GM12892 (cell line): Measurements from ENCODE around the gene MYO1A.
"Not testable (repeated sequence)": the region's sequence is repeated elsewhere in the genome, so short reads cannot be mapped to it uniquely, and the experiment has no call there.

Experiments used
- POLR2A ChIP-seq: IDR thresholded peaks from 2 replicates; pipeline ENCODE4 v1.6.1; 2011; ENCODE audit warnings: low read depth, low read length, control low read depth
- POLR2AphosphoS5 ChIP-seq: IDR thresholded peaks from 2 replicates; pipeline ENCODE4 v1.6.1; 2011; ENCODE audit warnings: low read depth, low read length, control low read depth
- TAF1 ChIP-seq: IDR thresholded peaks from 2 replicates; pipeline ENCODE4 v1.6.1; 2011; ENCODE audit warnings: low read depth, mild to moderate bottlenecking, control low read depth, low read length, borderline replicate concordance

- TF ChIP-seq POLR2A, POLR2AphosphoS5, TAF1: not testable (repeated sequence)
Observed at GRCh38 chr12:57053901-57054300, 4.0 kb upstream of the MYO1A start.
